Transverse colon (tissue), 3 donors: ENCODE data around the gene C5orf24.

Experiments used
- CTCF ChIP-seq, 5 experiments: fragments of 200-600 bp in 3 of 5; fragments of 450-650 bp in 2 of 5; sonication (generic) in 3 of 5; IDR thresholded peaks; 1 replicate in 2 of 5; 2 replicates in 3 of 5; pipeline ENCODE4 v1.5.1; 2016 to 2017; ENCODE audit warnings: antibody characterized with exemption in 5 of 5, inconsistent platforms in 3 of 5, mild to moderate bottlenecking in 2 of 5, moderate library complexity in 1 of 5
- EP300 ChIP-seq: sonication (generic); formaldehyde crosslinking; IDR thresholded peaks from one replicate; pipeline ENCODE4 v1.6.1; 2017; ENCODE audit warnings: antibody characterized with exemption, low read depth

- TF ChIP-seq CTCF (IDR thresholded peaks at IDR 0.05) (no peak), EP300 (no peak)
Observed at GRCh38 chr5:134906811-134907210, 61.0 kb downstream of the C5orf24 start.
